NCI-H1436 treated with DMSO at 0.1 percent for 48 hours (cell line): ENCODE data around the gene SIGLEC1.

Experiments used
- DNase-seq: peaks from one replicate; lab custom pipeline; 2025; lab: John Stamatoyannopoulos, UW

The SIGLEC1 gene

GRCh38 chr20:3744806-3745685, 32.6 kb upstream of the SIGLEC1 start:
- no peak for DNase-seq

GRCh38 chr20:3744037-3744436, 31.6 kb upstream of the SIGLEC1 start:
- no peak for DNase-seq

- DNase-seq = no peak
These were observed 30.9 kb upstream of the SIGLEC1 start for GRCh38 chr20:3743251-3743650.

- no peak for DNase-seq
These were observed 29.5 kb upstream of the SIGLEC1 start for GRCh38 chr20:3741836-3742458.

- no peak for DNase-seq
These were observed 28.4 kb upstream of the SIGLEC1 start for GRCh38 chr20:3740615-3741301.

- no peak for DNase-seq
These were observed 27.6 kb upstream of the SIGLEC1 start for GRCh38 chr20:3739926-3740451.

GRCh38 chr20:3739054-3739925, 26.9 kb upstream of the SIGLEC1 start:
- no peak for DNase-seq

- DNase-seq = no peak
These were observed 26.0 kb upstream of the SIGLEC1 start for GRCh38 chr20:3738111-3739053.

- DNase-seq = no peak
These were observed 23.4 kb upstream of the SIGLEC1 start for GRCh38 chr20:3735768-3736167.

- no peak for DNase-seq
These were observed 21.9 kb upstream of the SIGLEC1 start for GRCh38 chr20:3734111-3734843.

- no peak for DNase-seq
These were observed 21.0 kb upstream of the SIGLEC1 start for GRCh38 chr20:3733119-3733995.

- no peak for DNase-seq
These were observed 20.1 kb upstream of the SIGLEC1 start, which contains the start of gene HSPA12B for GRCh38 chr20:3732327-3733118. Gene HSPA12B (plus strand): TSS chr20:3732685. CDS start chr20:3738675, 5,990 bp downstream.

GRCh38 chr20:3731944-3732326, 19.5 kb upstream of the SIGLEC1 start:
- DNase-seq = no peak

- no peak for DNase-seq
These were observed 18.6 kb upstream of the SIGLEC1 start for GRCh38 chr20:3730803-3731672.

GRCh38 chr20:3729811-3730540, 17.6 kb upstream of the SIGLEC1 start:
- DNase-seq = no peak

- DNase-seq = no peak
These were observed 17.0 kb upstream of the SIGLEC1 start for GRCh38 chr20:3729378-3729777.
